GM12878 (cell line): ENCODE measurements around the gene NMBR. TPM values are rescaled to one million over a fixed set of nuclear protein-coding genes. Genes with fewer than 3 reads are reported as not detected.

Source experiments
- ATAC-seq: fragments of 200-7000 bp; cut with Tn5 transposase; 3 replicates; pipeline ENCODE4 v1.9.1; 2020; ENCODE audit warnings: mild to moderate bottlenecking, moderate library complexity
- BruUV-seq: library from RNA; stranded (reverse); fragments of 400-500 nt; replicated peaks from 2 replicates; lab custom pipeline; 2021; lab: Mats Ljungman, UMichigan
- CTCF ChIA-PET: fragments of 300-600 bp; sonication (Branson Sonifier 250); formaldehyde crosslinking; extraction: SDS; loops from one replicate; lab custom pipeline; 2021; ENCODE audit warnings: inconsistent platforms; lab: Yijun Ruan, JAX
- POLR2A ChIA-PET: fragments of 350-600 bp; formaldehyde crosslinking; extraction: SDS; loops from one replicate; lab custom pipeline; 2021; ENCODE audit warnings: inconsistent platforms; lab: Charles Lee
- RAD21 ChIA-PET: fragments of 300-600 bp; sonication (Branson Sonifier 250); formaldehyde crosslinking; loops from one replicate; lab custom pipeline; 2023; ENCODE audit warnings: antibody characterized with exemption; ENCODE audit not compliant: unreplicated experiment; lab: Charles Lee
- SMC1A ChIA-PET: fragments of 300-600 bp; sonication (Branson Sonifier 250); formaldehyde crosslinking; loops from one replicate; lab custom pipeline; 2023; ENCODE audit not compliant: unreplicated experiment, uncharacterized antibody; lab: Charles Lee
- DNase-seq: peaks from one replicate; pipeline ENCODE4 v3.0.0-alpha.2; 2011; ENCODE audit warnings: low read depth, low spot score
- FAIRE-seq: peaks from 3 replicates; lab custom pipeline; 2011; peaks lifted over from hg19 to GRCh38; lab: Jason Lieb, UNC
- H2AFZ ChIP-seq: 2 replicates; pipeline ENCODE4 v1.6.0; 2011; ENCODE audit warnings: low read depth, low read length, control low read depth; ENCODE audit not compliant: control insufficient read depth
- H3K27ac ChIP-seq: 2 replicates; pipeline ENCODE4 v1.5.1; 2011; ENCODE audit warnings: control low read depth; ENCODE audit not compliant: control insufficient read depth, insufficient read depth
- H3K27me3 ChIP-seq, 2 experiments: replicated peaks in 1 of 2; 2 replicates each; pipeline versions ENCODE4 v1.6.0 to v1.6.1; 2011; ENCODE audit warnings: low read length in 1 of 2; ENCODE audit not compliant: control insufficient read depth in 2 of 2, insufficient read depth in 2 of 2
- H3K36me3 ChIP-seq, 2 experiments: 2 replicates each; pipeline ENCODE4 v1.5.1; 2011; ENCODE audit warnings: low read length in 1 of 2; ENCODE audit not compliant: control insufficient read depth in 2 of 2, insufficient read depth in 2 of 2
- H3K4me1 ChIP-seq: 2 replicates; pipeline ENCODE4 v1.6.1; 2011; ENCODE audit warnings: mild to moderate bottlenecking, low read length, moderate library complexity, mixed read lengths; ENCODE audit not compliant: control insufficient read depth, insufficient read depth
- H3K4me2 ChIP-seq: 2 replicates; pipeline ENCODE4 v1.6.0; 2011; ENCODE audit warnings: control low read depth; ENCODE audit not compliant: control insufficient read depth, insufficient read depth
- H3K4me3 ChIP-seq: fragments of 200-600 bp; sonication (generic); 2 replicates; pipeline ENCODE4 v1.5.1; 2016
- H3K79me2 ChIP-seq: 2 replicates; pipeline ENCODE4 v1.6.0; 2011; ENCODE audit warnings: low read length; ENCODE audit not compliant: control insufficient read depth, insufficient read depth
- H3K9ac ChIP-seq: 2 replicates; pipeline ENCODE4 v1.8.0; 2011; ENCODE audit warnings: low read length, control low read depth, mixed read lengths; ENCODE audit not compliant: control insufficient read depth, insufficient read depth
- H3K9me3 ChIP-seq: replicated peaks from 3 replicates; pipeline ENCODE4 v1.5.1; 2011; ENCODE audit warnings: mild to moderate bottlenecking, low read length; ENCODE audit not compliant: control insufficient read depth, insufficient read depth
- H4K20me1 ChIP-seq: 2 replicates; pipeline ENCODE4 v1.6.0; 2011; ENCODE audit not compliant: control insufficient read depth, insufficient read depth
- ATF2 ChIP-seq: IDR thresholded peaks from 2 replicates; pipeline ENCODE4 v1.6.1; 2012; ENCODE audit warnings: low read length, inconsistent platforms
- BHLHE40 ChIP-seq, 2 experiments: fragments of 450-650 bp in 1 of 2; IDR thresholded peaks; 2 replicates each; pipeline ENCODE4 v1.6.1; 2011 to 2017; ENCODE audit warnings: low read depth in 2 of 2, borderline replicate concordance in 1 of 2, improper control_type of control experiment in 1 of 2, low read length in 1 of 2, mild to moderate bottlenecking in 1 of 2
- E2F4 ChIP-seq: IDR thresholded peaks from 2 replicates; pipeline ENCODE4 v1.6.1; 2012; ENCODE audit warnings: low read depth, low read length, improper control_type of control experiment
- ETV6 ChIP-seq, 2 experiments: fragments of 450-650 bp in 1 of 2; IDR thresholded peaks in 1 of 2; conservative IDR thresholded peaks in 1 of 2; 2 replicates each; pipeline ENCODE4 v1.6.1; 2014; ENCODE audit warnings: antibody characterized with exemption in 1 of 2, borderline replicate concordance in 1 of 2, low read depth in 1 of 2, mild to moderate bottlenecking in 1 of 2, moderate library complexity in 1 of 2
- IRF3 ChIP-seq: fragments of 450-650 bp; IDR thresholded peaks from 2 replicates; pipeline ENCODE4 v1.6.1; 2014; ENCODE audit warnings: mild to moderate bottlenecking
- JUND ChIP-seq: IDR thresholded peaks from 2 replicates; pipeline ENCODE4 v1.6.1; 2012; ENCODE audit warnings: low read depth, mild to moderate bottlenecking, low read length, improper control_type of control experiment, moderate library complexity
- SMAD5 ChIP-seq: IDR thresholded peaks from 2 replicates; pipeline ENCODE4 v1.6.1; 2016; ENCODE audit warnings: antibody characterized with exemption, low read depth
- SP1 ChIP-seq: IDR thresholded peaks from one replicate; pipeline ENCODE4 v1.6.1; 2011; ENCODE audit warnings: low read depth, low read length
- STAT1 ChIP-seq: fragments of 450-650 bp; conservative IDR thresholded peaks from 2 replicates; pipeline ENCODE4 v1.6.1; 2014; ENCODE audit warnings: antibody characterized with exemption, mild to moderate bottlenecking
- SUPT20H ChIP-seq: IDR thresholded peaks from 2 replicates; pipeline ENCODE4 v1.6.1; 2011; ENCODE audit warnings: low read depth, mild to moderate bottlenecking, low read length, moderate library complexity, borderline replicate concordance; ENCODE audit not compliant: control insufficient read depth
- TAF1 ChIP-seq: IDR thresholded peaks from 2 replicates; pipeline ENCODE4 v1.6.1; 2011; ENCODE audit warnings: mild to moderate bottlenecking, low read depth, low read length, borderline replicate concordance
- TCF12 ChIP-seq: IDR thresholded peaks from 2 replicates; pipeline ENCODE4 v1.6.1; 2011; ENCODE audit warnings: low read depth, mild to moderate bottlenecking, low read length
- WRNIP1 ChIP-seq: IDR thresholded peaks from 2 replicates; pipeline ENCODE4 v1.6.1; 2011; ENCODE audit warnings: low read depth, low read length, improper control_type of control experiment, borderline replicate concordance
- ZNF622 ChIP-seq: fragments of 450-650 bp; IDR thresholded peaks from 2 replicates; pipeline ENCODE4 v1.6.1; 2017; ENCODE audit warnings: mild to moderate bottlenecking, inconsistent platforms
- WGBS: methylation state at CpG from one replicate; pipeline ENCODE4 v1.1.6; 2016; ENCODE audit warnings: low lambda C conversion rate; ENCODE audit not compliant: insufficient replicate concordance, insufficient coverage; ENCODE audit errors: missing lambda C conversion rate; 5-methylcytosine and 5-hydroxymethylcytosine counted together
- in situ Hi-C: fragments of 300-500 bp; cut with MboI; formaldehyde crosslinking; loops from 9 replicates; pipeline ENCODE4 v1.14.3; 2018; ENCODE audit warnings: mixed read lengths
- intact Hi-C: fragments of 100-400 bp; cut with micrococcal nuclease; formaldehyde crosslinking; loops from one replicate; pipeline ENCODE4 v1.14.2; 2022; ENCODE audit not compliant: unreplicated experiment
- polyA plus RNA-seq, 11 experiments: library from polyadenylated mRNA; depleted of rRNA in 4 of 11; unstranded in 6 of 11; stranded (reverse) in 5 of 11; fragments of >200 nt; fragmentation: Nextera tagmentation in 4 of 11; fragmentation: Illumina TruSeq in 1 of 11; extraction: Ambion mirVana in 4 of 11; extraction: Trizol in 1 of 11; gene quantifications; 1 replicate in 1 of 11; 2 replicates in 10 of 11; pipeline versions ENCODE4 v1.2.1 to v1.2.3, GENCODE V29; 2011 to 2016; ENCODE audit warnings: inconsistent platforms in 2 of 11, missing spikeins in 2 of 11, low read depth in 1 of 11
- total RNA-seq, 4 experiments: library from RNA; depleted of rRNA in 3 of 4; stranded (reverse); fragments of >200 nt in 3 of 4; fragmentation: Illumina TruSeq in 1 of 4; extraction: Trizol in 1 of 4; gene quantifications; 2 replicates each; pipeline versions ENCODE4 v1.2.1 to v1.2.3, GENCODE V29; 2013 to 2021

NMBR gene
- total and polyA plus RNA-seq, 10 of the 15 experiments (the other 5 are each of a cell fraction or from before 2014, with no cell fraction given): not detected

GRCh38 chr6:142138876-142139275, 8.0 kb downstream of the NMBR start (continued):
- TF ChIP-seq BHLHE40 (IDR thresholded peaks at IDR 0.05; ENCODE audit: borderline replicate concordance in 1 of 2, low read depth in 2 of 2, low read length in 1 of 2): no peak
- no peak for TF ChIP-seq WRNIP1
- no peak for TF ChIP-seq JUND
- TF ChIP-seq ETV6 (conservative IDR thresholded peaks at IDR 0.05 in 1 of 2, IDR thresholded peaks at IDR 0.05 in 1 of 2; ENCODE audit: borderline replicate concordance in 1 of 2, low read depth in 1 of 2): no peak
- no peak for TF ChIP-seq ATF2
- TF ChIP-seq, all 136 proteins: peak for 0

GRCh38 chr6:142132625-142133024, 14.3 kb downstream of the NMBR start, which contains the start of gene GJE1:
TSS of gene GJE1 (plus strand) at chr6:142132925. CDS start at chr6:142133159, 234 bp downstream.
- ChIA-PET SMC1A (interaction anchor here (1.2 kb wide), 1 partner anchor 19 kb away, joined by 3 read pairs; no protein-coding TSS in a partner anchor), CTCF (interaction anchor here (1.2 kb wide), 1 partner anchor 17 kb away, joined by 4 read pairs; no protein-coding TSS in a partner anchor), POLR2A (no interaction called here), RAD21 (no interaction called here)
- no peaks in the 10 kb centered on the region for H3K36me3 ChIP-seq
- no peak for ATAC-seq
- no peak for FAIRE-seq
- no peak within 1 kb of the TSS for H3K4me3 ChIP-seq
- no peak within 1 kb of the TSS for H3K4me2 ChIP-seq
- no peaks in the 10 kb centered on the region for H4K20me1 ChIP-seq
- DNase-seq: no peak
- in situ Hi-C loops (no loop called here), intact Hi-C loops (no loop called here)
- WGBS: 0% methylated on average over 1 of the region's 1 CpG
- H3K4me1 ChIP-seq: no peaks in the 10 kb centered on the region
- TF ChIP-seq ZNF622: no peak
- no peak for TF ChIP-seq SMAD5
- TF ChIP-seq TCF12: no peak
- no peak for TF ChIP-seq ATF2
- TF ChIP-seq STAT1: no peak
- no peak for TF ChIP-seq E2F4
- TF ChIP-seq IRF3: no peak
- TF ChIP-seq TAF1: no peak
- no peak for TF ChIP-seq SUPT20H
- no peak for TF ChIP-seq SP1
- H3K79me2 ChIP-seq: no peaks in the 10 kb centered on the region
- H3K27me3 ChIP-seq: no peaks in the 10 kb centered on the region
- no peak within 1 kb of the TSS for H2AFZ ChIP-seq
- no peaks in the 10 kb centered on the region for H3K9me3 ChIP-seq
- no peak within 1 kb of the TSS for H3K27ac ChIP-seq
- H3K9ac ChIP-seq: no peak within 1 kb of the TSS
- BruUV-seq: no TSS peak
